SU-DHL-6 (cell line): ENCODE measurements around the gene ZNF316.

Source experiments
- CTCF ChIP-seq: fragments of 200-600 bp; sonication (generic); IDR thresholded peaks from one replicate; pipeline ENCODE4 v1.5.1; 2017; ENCODE audit warnings: antibody characterized with exemption, mild to moderate bottlenecking, low read length, moderate library complexity; ENCODE audit not compliant: insufficient read depth, poor library complexity, severe bottlenecking
- EZH2phosphoT487 ChIP-seq: fragments of 200-600 bp; sonication (generic), shearing (Covaris generic); conservative IDR thresholded peaks from 2 replicates; pipeline ENCODE4 v1.6.1; 2018; ENCODE audit warnings: mild to moderate bottlenecking, antibody characterized with exemption, low read length, moderate library complexity, mixed read lengths

GRCh38 chr7:6700793-6701192 lies 63.7 kb downstream of the ZNF316 start:
- no peak for TF ChIP-seq CTCF
- no peak for TF ChIP-seq EZH2phosphoT487
